CD4-positive, alpha-beta T cell (primary cell): ENCODE measurements around the gene FOXN4. TPM values are rescaled to one million over a fixed set of nuclear protein-coding genes. Genes with fewer than 3 reads are reported as not detected.

Experiments
- ATAC-seq: fragments of 200-7000 bp; cut with Tn5 transposase; one replicate; pipeline ENCODE4 v1.10.0; 2022; ENCODE audit warnings: mild to moderate bottlenecking; ENCODE audit not compliant: poor library complexity
- CTCF ChIA-PET: fragments of 350-600 bp; sonication (Branson Sonifier 250); formaldehyde crosslinking; loops from one replicate; lab custom pipeline; 2021; ENCODE audit warnings: antibody characterized with exemption, inconsistent platforms; lab: Charles Lee
- POLR2A ChIA-PET: fragments of 350-600 bp; sonication (Branson Sonifier 250); formaldehyde crosslinking; loops from one replicate; lab custom pipeline; 2021; ENCODE audit warnings: antibody characterized with exemption, inconsistent platforms; lab: Charles Lee
- DNase-seq, 14 experiments: peaks; one replicate each; pipeline ENCODE4 v3.0.0-alpha.2; 2013 to 2020; ENCODE audit warnings: mixed read lengths in 2 of 14
- H3K27ac ChIP-seq, 2 donors: one replicate each; pipeline versions ENCODE4 v1.5.1 to v1.7.0; 2013; ENCODE audit warnings: low read length in 2 of 2, low read depth in 1 of 2, mild to moderate bottlenecking in 1 of 2
- H3K27me3 ChIP-seq, 2 experiments: 1 replicate in 1 of 2; 2 replicates in 1 of 2; pipeline versions ENCODE4 v1.6.1 to v1.7.0; 2013; ENCODE audit warnings: low read length in 2 of 2, control low read depth in 1 of 2, mild to moderate bottlenecking in 1 of 2, moderate library complexity in 1 of 2; ENCODE audit not compliant: insufficient read depth in 2 of 2, control insufficient read depth in 1 of 2
- H3K36me3 ChIP-seq: one replicate; pipeline ENCODE4 v1.6.1; 2013; ENCODE audit warnings: low read length, control low read depth; ENCODE audit not compliant: insufficient read depth
- H3K4me1 ChIP-seq: one replicate; pipeline ENCODE4 v1.6.1; 2013; ENCODE audit warnings: low read length, control low read depth; ENCODE audit not compliant: insufficient read depth
- H3K4me3 ChIP-seq: one replicate; pipeline ENCODE4 v1.5.1; 2013; ENCODE audit warnings: mild to moderate bottlenecking, low read length, moderate library complexity
- H3K9me3 ChIP-seq, 2 experiments: 1 replicate in 1 of 2; 2 replicates in 1 of 2; pipeline versions ENCODE4 v1.6.1 to v1.7.0; 2013; ENCODE audit warnings: low read length in 2 of 2, mild to moderate bottlenecking in 2 of 2, control low read depth in 1 of 2, moderate library complexity in 1 of 2; ENCODE audit not compliant: control insufficient read depth in 1 of 2, insufficient read depth in 1 of 2
- H3K27ac Mint-ChIP-seq: one replicate; pipeline ENCODE4 v1.8.0; 2020; ENCODE audit warnings: mixed read lengths
- H3K27me3 Mint-ChIP-seq: one replicate; pipeline ENCODE4 v1.8.0; 2021; ENCODE audit warnings: mixed read lengths
- H3K36me3 Mint-ChIP-seq: one replicate; pipeline ENCODE4 v1.8.0; 2021; ENCODE audit warnings: low read depth, mixed read lengths
- H3K4me1 Mint-ChIP-seq: one replicate; pipeline ENCODE4 v1.8.0; 2021; ENCODE audit warnings: low read depth, mixed read lengths
- H3K4me3 Mint-ChIP-seq: one replicate; pipeline ENCODE4 v1.8.0; 2020; ENCODE audit warnings: mild to moderate bottlenecking, mixed read lengths
- H3K9me3 Mint-ChIP-seq: one replicate; pipeline ENCODE4 v1.8.0; 2020; ENCODE audit warnings: mixed read lengths
- intact Hi-C, 2 experiments: fragments of 100-400 bp; cut with DNase I in 1 of 2; cut with micrococcal nuclease in 1 of 2; formaldehyde crosslinking; loops; one replicate each; pipeline versions ENCODE4 v1.15.1 to v1.9.0; 2023 to 2025; cut with DNase I, micrococcal nuclease
- total RNA-seq, 174 experiments: library from RNA in 2 of 174; stranded (reverse) in 2 of 174; gene quantifications; one replicate each; pipeline ENCODE4 v1.2.3 and lab custom pipeline; 2021 to 2026
- TF ChIP-seq, protein P1 (sequence below): fragments of 200-600 bp; IDR thresholded peaks from one replicate; pipeline ENCODE4 v1.8.0; 2022; ENCODE audit warnings: antibody characterized with exemption, mild to moderate bottlenecking

FOXN4 gene
- total RNA-seq, 2 experiments from 2014 or later, result not detected

DNA sequence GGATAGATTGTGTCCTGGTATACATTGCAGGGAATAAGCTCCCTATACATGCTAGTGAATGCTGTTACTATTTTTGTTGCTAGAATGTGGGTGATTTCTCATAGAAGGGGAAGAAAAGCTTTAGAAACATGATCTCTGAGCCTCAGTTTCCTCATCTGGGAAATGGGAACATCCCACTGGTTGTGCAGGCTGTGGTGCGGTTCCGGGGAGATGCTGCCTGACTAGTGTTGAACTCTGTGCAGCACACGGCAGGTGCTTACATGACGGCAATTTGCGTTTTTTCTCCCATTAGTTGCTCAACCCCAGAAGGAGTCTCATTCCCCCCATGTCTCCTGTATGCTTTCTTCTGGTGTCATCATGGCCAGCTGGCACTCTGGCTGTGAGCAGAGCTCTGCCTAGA lies 32.9 kb downstream of the FOXN4 start:
- ATAC-seq (no peak), DNase-seq (no peak)
- peaks cover under 1% of the 10 kb centered on the region for H3K9me3 Mint-ChIP-seq
- H3K4me1 Mint-ChIP-seq, result no peaks in the 10 kb centered on the region
- H3K27ac ChIP-seq, result no peak overlapping the region
- peaks cover 9% of the 10 kb centered on the region for H3K27me3 Mint-ChIP-seq
- TF ChIP-seq, protein P1, sequence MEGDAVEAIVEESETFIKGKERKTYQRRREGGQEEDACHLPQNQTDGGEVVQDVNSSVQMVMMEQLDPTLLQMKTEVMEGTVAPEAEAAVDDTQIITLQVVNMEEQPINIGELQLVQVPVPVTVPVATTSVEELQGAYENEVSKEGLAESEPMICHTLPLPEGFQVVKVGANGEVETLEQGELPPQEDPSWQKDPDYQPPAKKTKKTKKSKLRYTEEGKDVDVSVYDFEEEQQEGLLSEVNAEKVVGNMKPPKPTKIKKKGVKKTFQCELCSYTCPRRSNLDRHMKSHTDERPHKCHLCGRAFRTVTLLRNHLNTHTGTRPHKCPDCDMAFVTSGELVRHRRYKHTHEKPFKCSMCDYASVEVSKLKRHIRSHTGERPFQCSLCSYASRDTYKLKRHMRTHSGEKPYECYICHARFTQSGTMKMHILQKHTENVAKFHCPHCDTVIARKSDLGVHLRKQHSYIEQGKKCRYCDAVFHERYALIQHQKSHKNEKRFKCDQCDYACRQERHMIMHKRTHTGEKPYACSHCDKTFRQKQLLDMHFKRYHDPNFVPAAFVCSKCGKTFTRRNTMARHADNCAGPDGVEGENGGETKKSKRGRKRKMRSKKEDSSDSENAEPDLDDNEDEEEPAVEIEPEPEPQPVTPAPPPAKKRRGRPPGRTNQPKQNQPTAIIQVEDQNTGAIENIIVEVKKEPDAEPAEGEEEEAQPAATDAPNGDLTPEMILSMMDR, result no peak
- H3K4me3 ChIP-seq, result no peak overlapping the region
- ChIA-PET CTCF (interaction anchor here (0.6 kb wide), 1 partner anchor 103 kb away, joined by 4 read pairs; no protein-coding TSS in a partner anchor), POLR2A (no interaction called here)
- intact Hi-C loops, result no loop called here
- H3K9me3 ChIP-seq, result peaks cover 0 to 6% of the 10 kb centered on the region in 2 experiments
- H3K27ac Mint-ChIP-seq, result no peak overlapping the region
- H3K36me3 ChIP-seq, result no peaks in the 10 kb centered on the region
- H3K36me3 Mint-ChIP-seq, result peaks cover 4% of the 10 kb centered on the region
- no peaks in the 10 kb centered on the region for H3K4me1 ChIP-seq
- H3K27me3 ChIP-seq, result no peaks in the 10 kb centered on the region
- no peak overlapping the region for H3K4me3 Mint-ChIP-seq

DNA sequence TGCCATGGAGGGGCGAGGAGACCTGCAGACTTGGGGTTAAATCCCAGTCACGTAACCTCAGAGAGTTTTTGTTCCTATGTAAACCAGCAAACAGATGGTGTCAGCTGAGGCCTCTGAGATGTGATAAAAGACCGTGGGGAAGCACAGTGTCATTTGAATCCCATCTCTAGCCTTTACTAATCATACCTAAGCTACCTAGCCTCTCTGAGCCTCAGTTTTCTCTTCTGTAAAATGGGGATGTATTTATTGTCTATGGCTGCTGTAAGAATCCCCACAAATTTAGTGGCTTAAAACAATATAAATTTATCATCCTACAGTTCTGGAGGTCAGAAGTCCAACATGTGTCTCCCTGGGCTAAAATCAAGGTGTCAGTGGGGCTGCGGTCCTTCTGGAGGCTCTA lies 33.9 kb downstream of the FOXN4 start:
- H3K27me3 ChIP-seq, result no peaks in the 10 kb centered on the region
- no peak for DNase-seq
- H3K4me1 ChIP-seq, result no peaks in the 10 kb centered on the region
- no peak for ATAC-seq
- H3K4me3 ChIP-seq, result no peak overlapping the region
- intact Hi-C loops, result no loop called here
- Mint-ChIP-seq H3K27me3 (peaks cover 9% of the 10 kb centered on the region), H3K36me3 (peaks cover 10% of the 10 kb centered on the region), H3K4me1 (no peaks in the 10 kb centered on the region), H3K27ac (no peak overlapping the region), H3K9me3 (peaks cover 8% of the 10 kb centered on the region), H3K4me3 (no peak overlapping the region)
- no peak overlapping the region for H3K27ac ChIP-seq
- H3K9me3 ChIP-seq, result peaks cover 0 to 12% of the 10 kb centered on the region in 2 experiments
- POLR2A ChIA-PET, result no interaction called here
- no peaks in the 10 kb centered on the region for H3K36me3 ChIP-seq
- CTCF ChIA-PET, result no interaction called here
- TF ChIP-seq, protein P1, result no peak

DNA sequence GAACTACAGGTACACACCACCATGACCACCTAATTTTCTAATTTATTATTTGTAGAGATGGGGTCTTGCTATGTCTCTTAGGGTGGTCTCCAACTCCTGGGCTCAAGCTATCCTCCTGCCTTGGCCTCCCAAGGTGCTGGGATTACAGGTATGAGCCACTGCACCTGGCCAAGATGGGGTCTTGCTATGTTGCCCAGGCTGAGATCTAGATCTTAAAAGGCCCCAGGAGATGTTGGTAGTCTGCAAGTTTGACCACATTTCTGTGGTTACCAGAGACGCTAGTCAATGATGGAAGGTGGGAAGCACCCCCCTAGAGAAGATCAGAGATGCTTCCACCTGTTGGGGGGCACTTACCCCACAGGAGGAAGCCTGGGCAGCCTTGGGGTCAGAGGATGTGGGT lies 34.7 kb downstream of the FOXN4 start:
- no peaks in the 10 kb centered on the region for H3K27me3 ChIP-seq
- H3K36me3 ChIP-seq, result no peaks in the 10 kb centered on the region
- ATAC-seq (no peak), DNase-seq (no peak)
- no peak overlapping the region for H3K4me3 Mint-ChIP-seq
- intact Hi-C loops, result no loop called here
- H3K36me3 Mint-ChIP-seq, result peaks cover 11% of the 10 kb centered on the region
- no peak overlapping the region for H3K27ac ChIP-seq
- peaks cover 9% of the 10 kb centered on the region for H3K27me3 Mint-ChIP-seq
- TF ChIP-seq, protein P1, result no peak
- H3K4me1 ChIP-seq, result no peaks in the 10 kb centered on the region
- ChIA-PET POLR2A (no interaction called here), CTCF (no interaction called here)
- no peaks in the 10 kb centered on the region for H3K4me1 Mint-ChIP-seq
- H3K9me3 Mint-ChIP-seq, result peaks cover 8% of the 10 kb centered on the region
- H3K27ac Mint-ChIP-seq, result no peak overlapping the region
- H3K4me3 ChIP-seq, result no peak overlapping the region
- H3K9me3 ChIP-seq, result peaks cover 0 to 12% of the 10 kb centered on the region in 2 experiments
